GM10248 (cell line): Measurements from ENCODE around the gene DPCD.
"Not testable (repeated sequence)": the region's sequence is repeated elsewhere in the genome, so short reads cannot be mapped to it uniquely, and the experiment has no call there.

Experiments
- CTCF ChIA-PET: fragments of 300-600 bp; sonication (Branson Sonifier 250); formaldehyde crosslinking; extraction: SDS; loops from one replicate; lab custom pipeline; 2021; ENCODE audit warnings: antibody characterized with exemption; lab: Yijun Ruan, JAX
- POLR2A ChIA-PET: fragments of 350-650 bp; sonication (Branson Sonifier 250); formaldehyde crosslinking; extraction: SDS; loops from one replicate; lab custom pipeline; 2020; ENCODE audit warnings: antibody characterized with exemption; lab: Yijun Ruan, JAX
- DNase-seq: peaks from one replicate; pipeline ENCODE4 v3.0.0; 2012; ENCODE audit errors: extremely low spot score
- TF ChIP-seq, protein P1 (sequence below): IDR thresholded peaks from 2 replicates; pipeline ENCODE4 v1.5.1; 2012; ENCODE audit warnings: mild to moderate bottlenecking, low read depth; ENCODE audit errors: extremely low read depth, missing control alignments, control extremely low read depth

DPCD gene

DNA sequence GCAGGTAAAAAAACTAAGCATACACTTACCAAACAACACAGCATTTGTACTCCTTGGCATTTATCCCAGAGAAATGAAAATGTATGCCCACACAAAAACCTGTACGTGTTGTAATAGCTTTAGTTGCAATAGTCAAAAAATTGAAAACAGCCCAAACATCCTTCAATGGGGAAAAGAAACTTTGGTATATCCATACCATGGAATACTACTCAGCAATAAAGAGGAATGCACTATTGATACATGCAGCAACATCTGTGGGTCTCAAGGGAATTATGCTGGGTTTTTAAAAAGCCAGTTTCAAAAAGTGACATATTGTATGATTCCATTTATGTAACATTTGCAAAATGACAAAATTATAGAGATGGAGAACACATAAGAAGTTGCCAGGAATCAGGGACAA, 35.4 kb downstream of the DPCD start:
- CTCF ChIA-PET: interaction anchor here (1.3 to 4.9 kb wide), 3 partner anchors 20 to 410 kb away, joined by 4 to 26 read pairs (median 6); no protein-coding TSS in a partner anchor
- no peak for DNase-seq
- POLR2A ChIA-PET: no interaction called here
- TF ChIP-seq, protein P1, sequence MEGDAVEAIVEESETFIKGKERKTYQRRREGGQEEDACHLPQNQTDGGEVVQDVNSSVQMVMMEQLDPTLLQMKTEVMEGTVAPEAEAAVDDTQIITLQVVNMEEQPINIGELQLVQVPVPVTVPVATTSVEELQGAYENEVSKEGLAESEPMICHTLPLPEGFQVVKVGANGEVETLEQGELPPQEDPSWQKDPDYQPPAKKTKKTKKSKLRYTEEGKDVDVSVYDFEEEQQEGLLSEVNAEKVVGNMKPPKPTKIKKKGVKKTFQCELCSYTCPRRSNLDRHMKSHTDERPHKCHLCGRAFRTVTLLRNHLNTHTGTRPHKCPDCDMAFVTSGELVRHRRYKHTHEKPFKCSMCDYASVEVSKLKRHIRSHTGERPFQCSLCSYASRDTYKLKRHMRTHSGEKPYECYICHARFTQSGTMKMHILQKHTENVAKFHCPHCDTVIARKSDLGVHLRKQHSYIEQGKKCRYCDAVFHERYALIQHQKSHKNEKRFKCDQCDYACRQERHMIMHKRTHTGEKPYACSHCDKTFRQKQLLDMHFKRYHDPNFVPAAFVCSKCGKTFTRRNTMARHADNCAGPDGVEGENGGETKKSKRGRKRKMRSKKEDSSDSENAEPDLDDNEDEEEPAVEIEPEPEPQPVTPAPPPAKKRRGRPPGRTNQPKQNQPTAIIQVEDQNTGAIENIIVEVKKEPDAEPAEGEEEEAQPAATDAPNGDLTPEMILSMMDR: no peak

DNA sequence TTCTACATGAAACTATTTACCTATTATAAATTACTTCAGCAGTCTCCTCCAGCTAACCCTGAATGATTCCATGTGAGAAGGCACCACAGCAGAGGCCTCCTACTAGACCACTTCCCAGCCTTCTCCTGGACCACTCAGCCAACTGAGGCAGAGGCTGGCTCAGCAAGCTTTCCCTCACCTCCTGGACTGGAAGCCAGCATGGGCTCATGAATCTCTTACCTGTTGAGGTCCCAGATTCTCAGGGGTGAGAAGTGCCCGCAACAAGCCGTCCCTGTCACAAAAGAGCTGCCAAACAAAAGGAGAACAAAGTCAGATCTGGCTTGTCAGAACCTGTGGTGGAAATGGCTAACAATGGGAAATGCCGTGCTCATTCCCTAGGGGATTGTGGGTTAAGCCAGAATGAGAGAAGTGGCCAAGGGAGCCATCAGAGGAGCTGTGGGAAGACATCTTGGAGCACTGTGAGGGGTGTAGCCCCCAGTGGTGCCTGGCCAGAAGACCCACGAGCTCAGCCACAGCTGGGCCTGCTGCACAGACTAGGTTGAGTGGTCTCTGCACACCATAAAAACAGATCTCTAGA, 36.5 kb downstream of the DPCD start:
- no peak for DNase-seq
- ChIA-PET CTCF (interaction anchor here (1.2 kb wide), 1 partner anchor 22 kb away, joined by 4 read pairs; no protein-coding TSS in a partner anchor), POLR2A (no interaction called here)
- TF ChIP-seq, protein P1: no peak

DNA sequence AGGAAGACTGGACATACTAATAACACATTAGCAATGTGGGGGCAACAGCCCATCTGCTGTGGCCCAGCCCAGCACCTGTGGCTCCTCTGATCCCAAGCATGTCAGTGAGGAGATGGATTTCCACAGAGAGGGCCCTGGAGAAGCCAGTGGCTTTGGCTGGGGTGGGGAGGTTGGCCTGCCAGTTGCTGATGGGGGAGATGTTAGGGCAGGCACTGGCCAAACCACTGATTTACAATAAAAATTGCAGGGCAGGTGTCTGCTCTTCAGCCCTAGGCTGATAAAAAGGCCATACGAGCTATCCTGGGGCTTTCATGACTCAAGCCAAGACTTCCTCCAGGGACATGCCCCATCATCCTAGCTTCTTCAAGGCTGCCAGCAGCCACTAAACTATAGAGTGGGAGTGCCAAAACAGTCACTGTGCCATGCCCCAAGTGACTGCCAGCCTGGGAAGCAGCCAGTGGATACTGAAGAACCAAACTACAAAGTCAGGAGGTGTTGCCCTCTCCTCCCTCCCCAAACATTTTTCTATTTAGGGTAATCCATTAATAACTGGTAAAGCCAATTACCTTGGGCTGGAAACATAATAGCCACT, 37.8 kb downstream of the DPCD start:
- POLR2A ChIA-PET: interaction anchor here (0.6 kb wide), 1 partner anchor 41 kb away, joined by 5 read pairs; no protein-coding TSS in a partner anchor
- CTCF ChIA-PET: interaction anchor here (1.2 kb wide), 1 partner anchor 155 kb away, joined by 5 read pairs; no protein-coding TSS in a partner anchor
- no peak for DNase-seq
- TF ChIP-seq, protein P1: no peak

DNA sequence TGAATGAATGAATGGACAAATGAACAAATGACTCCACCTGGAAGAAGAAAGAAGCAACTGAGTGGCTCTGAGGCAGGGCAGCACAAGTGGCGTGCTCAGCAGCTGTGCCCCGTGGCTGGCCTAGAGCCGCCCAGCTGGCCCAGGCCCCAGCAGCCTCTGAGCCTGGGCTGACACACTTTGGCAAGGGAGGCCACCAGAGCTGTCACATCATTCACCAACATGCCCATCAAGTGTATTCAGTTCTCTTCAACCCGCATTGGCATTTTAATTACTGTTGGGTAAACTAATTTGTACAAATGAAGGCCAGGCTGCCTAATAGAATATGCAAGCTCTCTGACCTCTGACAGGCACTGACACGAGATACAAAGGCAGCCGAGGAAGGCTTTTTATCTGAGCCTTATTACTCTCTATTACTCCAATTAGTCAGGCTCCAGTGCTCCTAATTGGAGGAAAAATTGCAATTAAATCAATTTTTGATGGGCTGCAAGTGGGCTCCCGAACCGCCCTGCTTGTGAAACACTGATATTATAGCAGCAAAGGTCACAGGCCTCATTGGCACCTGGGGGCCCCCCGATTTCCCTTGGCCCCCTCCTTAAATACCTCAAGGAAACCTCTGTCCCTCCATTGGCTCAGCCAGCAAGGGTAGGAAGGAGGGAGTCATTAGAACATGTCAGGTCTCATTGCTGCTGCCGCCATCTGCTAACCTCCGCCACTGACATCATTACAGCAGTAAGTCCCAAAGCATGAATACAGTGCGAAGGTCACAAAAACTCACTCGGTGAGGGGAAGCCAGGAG, 41.9 kb downstream of the DPCD start:
- TF ChIP-seq, protein P1: no peak
- CTCF ChIA-PET: interaction anchor here (1.0 to 1.8 kb wide), 3 partner anchors 10 to 31 kb away, joined by 3 to 6 read pairs (median 3); no protein-coding TSS in a partner anchor
- POLR2A ChIA-PET: no interaction called here
- DNase-seq: no peak

DNA sequence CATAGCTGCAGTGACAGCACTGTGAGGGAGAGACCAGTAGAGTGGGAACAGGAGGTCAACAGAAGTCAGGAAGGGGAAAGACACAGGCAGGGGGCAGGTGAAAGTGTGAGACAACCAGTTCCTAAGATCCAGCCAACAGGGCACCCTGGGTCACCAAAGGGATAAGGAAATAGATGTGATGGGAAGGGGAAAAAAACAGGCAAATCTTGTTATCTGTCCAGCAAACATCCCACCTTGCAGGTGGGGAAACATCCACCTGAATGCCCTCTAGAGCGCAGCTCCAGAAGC, 42.5 kb downstream of the DPCD start:
- TF ChIP-seq, protein P1: no peak
- POLR2A ChIA-PET: no interaction called here
- CTCF ChIA-PET: interaction anchor here (1.0 kb wide), 1 partner anchor 31 kb away, joined by 3 read pairs; no protein-coding TSS in a partner anchor

DNA sequence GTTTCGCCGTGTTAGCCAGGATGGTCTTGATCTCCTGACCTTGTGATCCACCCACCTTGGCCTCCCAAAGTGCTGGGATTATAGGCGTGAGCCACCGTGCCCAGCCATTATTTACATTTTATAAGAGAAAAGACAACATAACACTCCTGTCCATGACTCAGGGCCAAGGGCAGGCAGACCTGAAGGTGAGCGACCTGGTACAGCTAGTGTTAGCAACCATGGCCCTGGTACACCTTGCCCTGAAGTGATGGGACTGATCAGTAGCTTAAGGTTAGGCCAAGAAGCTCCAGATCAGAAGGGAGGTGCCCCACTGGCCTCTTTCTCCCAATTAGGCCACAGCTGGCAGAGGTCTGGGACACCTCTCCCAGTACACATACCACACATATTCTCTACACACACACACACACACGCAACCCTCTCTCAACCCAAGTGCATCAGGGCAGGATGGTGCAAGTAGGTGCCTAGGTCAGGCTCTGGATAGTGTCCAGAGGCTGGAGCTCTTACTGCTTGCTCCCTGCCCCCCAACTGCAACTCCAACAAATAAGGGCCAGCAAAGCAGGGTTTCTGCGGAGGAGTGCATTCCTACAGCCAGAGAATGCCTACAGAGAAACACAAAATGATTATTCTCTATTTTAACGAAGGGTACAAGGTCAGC, 43.8 kb downstream of the DPCD start:
- ChIA-PET POLR2A (no interaction called here), CTCF (no interaction called here)
- DNase-seq: no peak
- TF ChIP-seq, protein P1: no peak

More for the DNA sequence above, 42.5 kb downstream of the DPCD start:
- DNase-seq: no peak

DNA sequence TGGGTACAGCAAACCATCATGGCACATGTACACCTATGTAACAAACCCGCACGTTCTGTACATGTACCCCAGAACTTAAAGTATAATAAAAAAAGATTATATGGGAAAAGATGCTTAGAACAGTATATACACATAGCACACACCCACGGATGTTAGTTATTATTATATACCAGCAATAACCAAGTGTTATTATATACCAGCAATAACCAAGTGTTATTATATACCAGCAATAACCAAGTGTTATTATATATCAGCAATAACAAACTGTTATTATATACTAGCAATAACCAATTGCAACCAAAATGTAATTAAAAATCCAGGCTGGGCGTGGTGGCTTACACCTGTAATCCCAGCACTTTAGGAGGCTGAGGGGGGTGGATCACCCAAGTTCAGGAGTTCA, 45.4 kb downstream of the DPCD start:
- DNase-seq, POLR2A ChIA-PET: not testable (repeated sequence)
- CTCF ChIA-PET: interaction anchor here (1.2 kb wide), 1 partner anchor 56 kb away, joined by 3 read pairs; no protein-coding TSS in a partner anchor
